WTC11 (cell line): ENCODE data around the gene BLCAP. TPM values are rescaled to one million over a fixed set of nuclear protein-coding genes. Genes with fewer than 3 reads are reported as not detected.

Source experiments
- ATAC-seq: fragments of 200-7000 bp; cut with Tn5 transposase; 2 replicates; pipeline ENCODE4 v1.10.0; 2021; ENCODE audit warnings: mild to moderate bottlenecking, moderate library complexity
- CTCF ChIA-PET: fragments of 300-600 bp; sonication (Branson Sonifier 250); formaldehyde crosslinking; loops from one replicate; lab custom pipeline; 2021; ENCODE audit warnings: antibody characterized with exemption; lab: Charles Lee
- POLR2A ChIA-PET: fragments of 350-600 bp; sonication (Branson Sonifier 250); formaldehyde crosslinking; loops from one replicate; lab custom pipeline; 2021; ENCODE audit warnings: antibody characterized with exemption; lab: Charles Lee
- DNase-seq: peaks from one replicate; pipeline ENCODE4 v3.0.0; 2021; ENCODE audit warnings: low spot score
- H3K27ac Mint-ChIP-seq: 2 replicates; pipeline ENCODE4 v1.8.0; 2021; ENCODE audit warnings: mixed read lengths
- H3K27me3 Mint-ChIP-seq: 2 replicates; pipeline ENCODE4 v1.8.0; 2021; ENCODE audit warnings: low read depth, mild to moderate bottlenecking, moderate library complexity, mixed read lengths
- H3K36me3 Mint-ChIP-seq: 2 replicates; pipeline ENCODE4 v1.8.0; 2021; ENCODE audit warnings: mixed read lengths
- H3K4me1 Mint-ChIP-seq: 2 replicates; pipeline ENCODE4 v1.8.0; 2022; ENCODE audit warnings: mixed read lengths
- H3K4me3 Mint-ChIP-seq: 2 replicates; pipeline ENCODE4 v1.8.0; 2021; ENCODE audit warnings: mild to moderate bottlenecking, moderate library complexity, mixed read lengths
- H3K9me3 Mint-ChIP-seq: 2 replicates; pipeline ENCODE4 v1.8.0; 2021; ENCODE audit warnings: mixed read lengths
- ATF1 ChIP-seq: sonication (generic); formaldehyde crosslinking; IDR thresholded peaks from 2 replicates; pipeline ENCODE4 v1.8.1; 2023; ENCODE audit warnings: mild to moderate bottlenecking, moderate library complexity, missing genetic modification reagents
- CREM ChIP-seq: sonication (generic); formaldehyde crosslinking; IDR thresholded peaks from 2 replicates; pipeline ENCODE4 v1.8.1; 2022; ENCODE audit warnings: mild to moderate bottlenecking, missing genetic modification reagents, moderate library complexity
- ELF4 ChIP-seq: sonication (generic); formaldehyde crosslinking; IDR thresholded peaks from 2 replicates; pipeline ENCODE4 v1.8.1; 2022; ENCODE audit warnings: low read depth, mild to moderate bottlenecking, moderate library complexity, missing genetic modification reagents
- ETV6 ChIP-seq: sonication (generic); formaldehyde crosslinking; IDR thresholded peaks from 2 replicates; pipeline ENCODE4 v1.8.1; 2022; ENCODE audit warnings: mild to moderate bottlenecking, missing genetic modification reagents
- FOXJ3 ChIP-seq: sonication (generic); formaldehyde crosslinking; IDR thresholded peaks from 2 replicates; pipeline ENCODE4 v1.9.0; 2021; ENCODE audit warnings: missing genetic modification reagents, mild to moderate bottlenecking, borderline replicate concordance
- FOXP1 ChIP-seq: sonication (generic); formaldehyde crosslinking; IDR thresholded peaks from 2 replicates; pipeline ENCODE4 v1.8.0; 2022; ENCODE audit warnings: missing genetic modification reagents, mild to moderate bottlenecking, moderate library complexity, borderline replicate concordance
- GTF2I ChIP-seq: fragments of 250-450 bp; sonication (Bioruptor Pico); conservative IDR thresholded peaks from 2 replicates; pipeline ENCODE4 v1.4.0; 2021; ENCODE audit warnings: mild to moderate bottlenecking
- NR1H2 ChIP-seq: sonication (generic); formaldehyde crosslinking; IDR thresholded peaks from 2 replicates; pipeline ENCODE4 v1.9.0; 2021; ENCODE audit warnings: mild to moderate bottlenecking, moderate library complexity, missing genetic modification reagents
- RORB ChIP-seq: fragments of 250-450 bp; sonication (Bioruptor Pico); IDR thresholded peaks from 2 replicates; pipeline ENCODE4 v1.9.0; 2021; ENCODE audit warnings: mild to moderate bottlenecking
- TP53 ChIP-seq: sonication (generic); formaldehyde crosslinking; IDR thresholded peaks from 2 replicates; pipeline ENCODE4 v1.8.1; 2023; ENCODE audit warnings: mild to moderate bottlenecking, missing genetic modification reagents
- ZNF317 ChIP-seq: sonication (generic); formaldehyde crosslinking; IDR thresholded peaks from 2 replicates; pipeline ENCODE4 v1.8.1; 2023; ENCODE audit warnings: low read depth, mild to moderate bottlenecking, moderate library complexity, missing genetic modification reagents, borderline replicate concordance
- ZNF423 ChIP-seq: fragments of 250-450 bp; sonication (Bioruptor Pico); IDR thresholded peaks from 2 replicates; pipeline ENCODE4 v2.1.2; 2022; ENCODE audit warnings: mild to moderate bottlenecking, moderate library complexity
- total RNA-seq: library from RNA; stranded (reverse); gene quantifications from 3 replicates; pipeline ENCODE4 v1.2.3, GENCODE V29; 2021
- TF ChIP-seq, protein P1 (sequence below): sonication (generic); formaldehyde crosslinking; IDR thresholded peaks from 2 replicates; pipeline ENCODE4 v1.8.0; 2022; ENCODE audit warnings: missing genetic modification reagents
- TF ChIP-seq, protein P2 (sequence below): sonication (generic); formaldehyde crosslinking; IDR thresholded peaks from 2 replicates; pipeline ENCODE4 v1.8.0; 2023; ENCODE audit warnings: missing genetic modification reagents, mild to moderate bottlenecking, borderline replicate concordance
- TF ChIP-seq, protein P3 (sequence below): sonication (generic); formaldehyde crosslinking; IDR thresholded peaks from 2 replicates; pipeline ENCODE4 v1.8.0; 2023; ENCODE audit warnings: mild to moderate bottlenecking, missing genetic modification reagents
- TF ChIP-seq, protein P4 (sequence below): sonication (generic); formaldehyde crosslinking; IDR thresholded peaks from 2 replicates; pipeline ENCODE4 v1.8.0; 2022; ENCODE audit warnings: mild to moderate bottlenecking, missing genetic modification reagents

The BLCAP gene
- total RNA-seq, 1 experiment from 2014 or later: 85.6 TPM

DNA sequence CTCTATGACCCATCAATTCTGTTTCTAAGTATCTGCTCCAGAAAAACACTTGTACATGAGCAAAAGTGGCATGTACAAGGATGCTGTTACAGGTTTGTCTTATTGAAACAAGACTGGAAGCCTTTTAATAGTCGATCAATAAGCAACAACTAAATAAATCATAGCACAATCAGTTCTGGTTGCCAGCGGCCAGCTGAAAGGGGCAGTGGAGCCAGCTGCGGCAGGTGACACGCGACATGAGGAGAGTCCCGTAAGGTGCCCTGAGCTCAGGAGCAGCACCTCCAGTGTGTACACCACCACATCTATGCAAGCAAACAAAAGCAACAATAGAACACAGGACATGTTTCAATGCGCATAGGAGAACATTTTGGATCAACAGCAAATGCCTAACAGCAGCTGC is 27.4 kb downstream of the BLCAP start (continued):
- TF ChIP-seq, protein P1, sequence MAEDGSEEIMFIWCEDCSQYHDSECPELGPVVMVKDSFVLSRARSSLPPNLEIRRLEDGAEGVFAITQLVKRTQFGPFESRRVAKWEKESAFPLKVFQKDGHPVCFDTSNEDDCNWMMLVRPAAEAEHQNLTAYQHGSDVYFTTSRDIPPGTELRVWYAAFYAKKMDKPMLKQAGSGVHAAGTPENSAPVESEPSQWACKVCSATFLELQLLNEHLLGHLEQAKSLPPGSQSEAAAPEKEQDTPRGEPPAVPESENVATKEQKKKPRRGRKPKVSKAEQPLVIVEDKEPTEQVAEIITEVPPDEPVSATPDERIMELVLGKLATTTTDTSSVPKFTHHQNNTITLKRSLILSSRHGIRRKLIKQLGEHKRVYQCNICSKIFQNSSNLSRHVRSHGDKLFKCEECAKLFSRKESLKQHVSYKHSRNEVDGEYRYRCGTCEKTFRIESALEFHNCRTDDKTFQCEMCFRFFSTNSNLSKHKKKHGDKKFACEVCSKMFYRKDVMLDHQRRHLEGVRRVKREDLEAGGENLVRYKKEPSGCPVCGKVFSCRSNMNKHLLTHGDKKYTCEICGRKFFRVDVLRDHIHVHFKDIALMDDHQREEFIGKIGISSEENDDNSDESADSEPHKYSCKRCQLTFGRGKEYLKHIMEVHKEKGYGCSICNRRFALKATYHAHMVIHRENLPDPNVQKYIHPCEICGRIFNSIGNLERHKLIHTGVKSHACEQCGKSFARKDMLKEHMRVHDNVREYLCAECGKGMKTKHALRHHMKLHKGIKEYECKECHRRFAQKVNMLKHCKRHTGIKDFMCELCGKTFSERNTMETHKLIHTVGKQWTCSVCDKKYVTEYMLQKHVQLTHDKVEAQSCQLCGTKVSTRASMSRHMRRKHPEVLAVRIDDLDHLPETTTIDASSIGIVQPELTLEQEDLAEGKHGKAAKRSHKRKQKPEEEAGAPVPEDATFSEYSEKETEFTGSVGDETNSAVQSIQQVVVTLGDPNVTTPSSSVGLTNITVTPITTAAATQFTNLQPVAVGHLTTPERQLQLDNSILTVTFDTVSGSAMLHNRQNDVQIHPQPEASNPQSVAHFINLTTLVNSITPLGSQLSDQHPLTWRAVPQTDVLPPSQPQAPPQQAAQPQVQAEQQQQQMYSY: no peak

DNA sequence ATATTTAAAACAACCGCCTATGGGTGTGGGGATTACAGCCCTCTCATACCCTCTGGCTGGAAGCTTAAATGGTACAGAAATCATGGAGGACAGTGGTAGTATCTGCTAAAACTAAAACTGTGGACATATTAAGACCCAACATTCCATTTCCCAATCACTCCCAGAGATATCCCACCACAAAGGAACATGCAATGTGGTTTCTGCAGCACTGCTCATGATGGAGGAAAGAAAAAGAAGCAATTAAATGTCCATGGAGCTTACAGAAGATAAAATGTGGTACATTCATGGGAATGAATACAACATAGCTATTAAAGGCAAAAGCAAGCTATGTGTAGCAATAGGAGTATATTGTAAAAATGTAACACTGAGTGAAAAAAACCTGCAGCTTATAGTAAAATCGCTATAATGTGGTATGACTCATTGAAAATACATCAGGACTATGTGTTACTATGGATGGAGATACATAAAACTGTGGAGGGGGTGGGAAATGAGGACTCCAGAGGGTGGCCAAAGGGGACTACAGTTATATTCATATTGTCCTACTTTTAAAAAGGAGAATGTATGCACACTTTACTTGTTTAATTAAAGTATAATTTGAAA is 29.5 kb downstream of the BLCAP start:
- DNase-seq: no peak
- ATAC-seq: no peak
- ChIA-PET CTCF (interaction anchor here (0.8 kb wide), 1 partner anchor 118 kb away, joined by 3 read pairs; no protein-coding TSS in a partner anchor), POLR2A (no interaction called here)
- no peak for TF ChIP-seq ELF4 (CRISPR knock-in tag)
- TF ChIP-seq, protein P2, sequence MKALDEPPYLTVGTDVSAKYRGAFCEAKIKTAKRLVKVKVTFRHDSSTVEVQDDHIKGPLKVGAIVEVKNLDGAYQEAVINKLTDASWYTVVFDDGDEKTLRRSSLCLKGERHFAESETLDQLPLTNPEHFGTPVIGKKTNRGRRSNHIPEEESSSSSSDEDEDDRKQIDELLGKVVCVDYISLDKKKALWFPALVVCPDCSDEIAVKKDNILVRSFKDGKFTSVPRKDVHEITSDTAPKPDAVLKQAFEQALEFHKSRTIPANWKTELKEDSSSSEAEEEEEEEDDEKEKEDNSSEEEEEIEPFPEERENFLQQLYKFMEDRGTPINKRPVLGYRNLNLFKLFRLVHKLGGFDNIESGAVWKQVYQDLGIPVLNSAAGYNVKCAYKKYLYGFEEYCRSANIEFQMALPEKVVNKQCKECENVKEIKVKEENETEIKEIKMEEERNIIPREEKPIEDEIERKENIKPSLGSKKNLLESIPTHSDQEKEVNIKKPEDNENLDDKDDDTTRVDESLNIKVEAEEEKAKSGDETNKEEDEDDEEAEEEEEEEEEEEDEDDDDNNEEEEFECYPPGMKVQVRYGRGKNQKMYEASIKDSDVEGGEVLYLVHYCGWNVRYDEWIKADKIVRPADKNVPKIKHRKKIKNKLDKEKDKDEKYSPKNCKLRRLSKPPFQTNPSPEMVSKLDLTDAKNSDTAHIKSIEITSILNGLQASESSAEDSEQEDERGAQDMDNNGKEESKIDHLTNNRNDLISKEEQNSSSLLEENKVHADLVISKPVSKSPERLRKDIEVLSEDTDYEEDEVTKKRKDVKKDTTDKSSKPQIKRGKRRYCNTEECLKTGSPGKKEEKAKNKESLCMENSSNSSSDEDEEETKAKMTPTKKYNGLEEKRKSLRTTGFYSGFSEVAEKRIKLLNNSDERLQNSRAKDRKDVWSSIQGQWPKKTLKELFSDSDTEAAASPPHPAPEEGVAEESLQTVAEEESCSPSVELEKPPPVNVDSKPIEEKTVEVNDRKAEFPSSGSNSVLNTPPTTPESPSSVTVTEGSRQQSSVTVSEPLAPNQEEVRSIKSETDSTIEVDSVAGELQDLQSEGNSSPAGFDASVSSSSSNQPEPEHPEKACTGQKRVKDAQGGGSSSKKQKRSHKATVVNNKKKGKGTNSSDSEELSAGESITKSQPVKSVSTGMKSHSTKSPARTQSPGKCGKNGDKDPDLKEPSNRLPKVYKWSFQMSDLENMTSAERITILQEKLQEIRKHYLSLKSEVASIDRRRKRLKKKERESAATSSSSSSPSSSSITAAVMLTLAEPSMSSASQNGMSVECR (CRISPR knock-in tag): no peak
- no peak for TF ChIP-seq FOXJ3 (CRISPR knock-in tag)
- TF ChIP-seq, protein P3, sequence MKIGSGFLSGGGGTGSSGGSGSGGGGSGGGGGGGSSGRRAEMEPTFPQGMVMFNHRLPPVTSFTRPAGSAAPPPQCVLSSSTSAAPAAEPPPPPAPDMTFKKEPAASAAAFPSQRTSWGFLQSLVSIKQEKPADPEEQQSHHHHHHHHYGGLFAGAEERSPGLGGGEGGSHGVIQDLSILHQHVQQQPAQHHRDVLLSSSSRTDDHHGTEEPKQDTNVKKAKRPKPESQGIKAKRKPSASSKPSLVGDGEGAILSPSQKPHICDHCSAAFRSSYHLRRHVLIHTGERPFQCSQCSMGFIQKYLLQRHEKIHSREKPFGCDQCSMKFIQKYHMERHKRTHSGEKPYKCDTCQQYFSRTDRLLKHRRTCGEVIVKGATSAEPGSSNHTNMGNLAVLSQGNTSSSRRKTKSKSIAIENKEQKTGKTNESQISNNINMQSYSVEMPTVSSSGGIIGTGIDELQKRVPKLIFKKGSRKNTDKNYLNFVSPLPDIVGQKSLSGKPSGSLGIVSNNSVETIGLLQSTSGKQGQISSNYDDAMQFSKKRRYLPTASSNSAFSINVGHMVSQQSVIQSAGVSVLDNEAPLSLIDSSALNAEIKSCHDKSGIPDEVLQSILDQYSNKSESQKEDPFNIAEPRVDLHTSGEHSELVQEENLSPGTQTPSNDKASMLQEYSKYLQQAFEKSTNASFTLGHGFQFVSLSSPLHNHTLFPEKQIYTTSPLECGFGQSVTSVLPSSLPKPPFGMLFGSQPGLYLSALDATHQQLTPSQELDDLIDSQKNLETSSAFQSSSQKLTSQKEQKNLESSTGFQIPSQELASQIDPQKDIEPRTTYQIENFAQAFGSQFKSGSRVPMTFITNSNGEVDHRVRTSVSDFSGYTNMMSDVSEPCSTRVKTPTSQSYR (CRISPR knock-in tag): no peak
- no peak for TF ChIP-seq ZNF317 (CRISPR knock-in tag)
- TF ChIP-seq FOXP1 (CRISPR knock-in tag): no peak
- TF ChIP-seq, protein P4, sequence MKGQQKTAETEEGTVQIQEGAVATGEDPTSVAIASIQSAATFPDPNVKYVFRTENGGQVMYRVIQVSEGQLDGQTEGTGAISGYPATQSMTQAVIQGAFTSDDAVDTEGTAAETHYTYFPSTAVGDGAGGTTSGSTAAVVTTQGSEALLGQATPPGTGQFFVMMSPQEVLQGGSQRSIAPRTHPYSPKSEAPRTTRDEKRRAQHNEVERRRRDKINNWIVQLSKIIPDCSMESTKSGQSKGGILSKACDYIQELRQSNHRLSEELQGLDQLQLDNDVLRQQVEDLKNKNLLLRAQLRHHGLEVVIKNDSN: no peak
- no peak for TF ChIP-seq GTF2I (CRISPR knock-in tag)
- TF ChIP-seq RORB: no peak
- H3K27ac Mint-ChIP-seq: no peak overlapping the region
- H3K27me3 Mint-ChIP-seq: no peaks in the 10 kb centered on the region
- 0 out of 2 replicates have a peak, but pooled peaks cover 3% of the 10 kb centered on the region for H3K36me3 Mint-ChIP-seq
- H3K4me3 Mint-ChIP-seq: no peak overlapping the region
- 0 out of 2 replicates have a peak, but pooled peaks cover 2% of the 10 kb centered on the region for H3K4me1 Mint-ChIP-seq
- H3K9me3 Mint-ChIP-seq: no peaks in the 10 kb centered on the region

DNA sequence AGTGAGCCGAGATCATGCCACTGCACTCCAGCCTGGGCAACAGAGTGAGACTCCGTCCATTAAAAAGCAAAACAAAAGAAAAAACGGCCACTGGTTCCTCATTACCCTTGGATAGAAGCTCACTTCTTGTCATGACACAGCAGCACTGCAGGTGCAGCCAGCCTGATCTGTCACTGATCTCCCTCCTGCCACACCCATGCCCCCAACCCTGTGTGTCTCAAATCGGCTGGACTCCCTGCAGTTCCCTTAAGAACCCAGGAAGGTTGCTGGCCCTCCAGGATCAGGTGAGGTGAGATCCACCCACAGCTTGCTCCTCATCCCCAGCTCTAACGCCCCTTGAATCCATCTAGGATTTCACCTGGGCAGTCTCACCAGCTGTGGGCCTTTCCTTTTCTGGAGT is 32.9 kb downstream of the BLCAP start:
- ChIA-PET CTCF (no interaction called here), POLR2A (no interaction called here)
- no peaks in the 10 kb centered on the region; the same call in 1 of the 2 replicates for H3K27me3 Mint-ChIP-seq
- H3K4me3 Mint-ChIP-seq: no peak overlapping the region
- no peaks in the 10 kb centered on the region for H3K4me1 Mint-ChIP-seq
- peaks cover 5% of the 10 kb centered on the region; the same call in 1 of the 2 replicates for H3K9me3 Mint-ChIP-seq
- ATAC-seq (no peak), DNase-seq (no peak)
- 0 out of 2 replicates have a peak, but pooled peaks cover 3% of the 10 kb centered on the region for H3K36me3 Mint-ChIP-seq
- no peak overlapping the region for H3K27ac Mint-ChIP-seq
- TF ChIP-seq ZNF423 (CRISPR knock-in tag): no peak
- no peak for TF ChIP-seq NR1H2
- TF ChIP-seq, protein P1: no peak
- no peak for TF ChIP-seq ATF1
- TF ChIP-seq ETV6: no peak
- no peak for TF ChIP-seq TP53 (CRISPR knock-in tag)
- TF ChIP-seq CREM: no peak
